ENCODE measurements around the gene MAPKAPK3. TPM values are rescaled to one million over a fixed set of nuclear protein-coding genes. Genes with fewer than 3 reads are reported as not detected.

Gene MAPKAPK3
- total and polyA plus RNA-seq, 5 donors from 2014 or later: 42.9 to 52.9 (median 48.9) TPM

GRCh38 chr3:50635066-50635465, 18.1 kb downstream of the MAPKAPK3 start:
- H3K9me3 Mint-ChIP-seq: no peaks in the 10 kb centered on the region
- H3K36me3 ChIP-seq (ENCODE audit: control insufficient read depth, insufficient read depth, low read length): peaks cover 5% of the 10 kb centered on the region
- H3K27me3 Mint-ChIP-seq: no peaks in the 10 kb centered on the region
- no peak for ATAC-seq (ENCODE audit: low read depth in 2 of 2)
- no peak overlapping the region for H3K27ac ChIP-seq (ENCODE audit: insufficient read depth, low read length, poor library complexity, severe bottlenecking)
- H3K9me3 ChIP-seq (ENCODE audit: control insufficient read depth in 2 of 2, low read length in 2 of 2): no peaks in the 10 kb centered on the region
- no peak overlapping the region for H3K4me3 Mint-ChIP-seq
- no peaks in the 10 kb centered on the region for H3K27me3 ChIP-seq (ENCODE audit: control insufficient read depth, insufficient read depth, low read length)
- peak overlapping the region in 1 of 3 donors; percentile 75 for H3K27ac Mint-ChIP-seq
- peaks cover 19% of the 10 kb centered on the region for H3K36me3 Mint-ChIP-seq
- no peak for DNase-seq
- H3K4me1 Mint-ChIP-seq: peaks cover 33 to 84% (median 63%) of the 10 kb centered on the region in 4 donors
- peaks cover 58% of the 10 kb centered on the region for H3K4me1 ChIP-seq (ENCODE audit: control insufficient read depth, insufficient read depth, low read length, poor library complexity, severe bottlenecking)
- no peak overlapping the region for H3K4me3 ChIP-seq (ENCODE audit: low read depth, low read length)

- H3K4me1 Mint-ChIP-seq: peaks cover 25 to 66% (median 48%) of the 10 kb centered on the region in 4 donors
- no peak overlapping the region for H3K4me3 ChIP-seq (ENCODE audit: low read depth, low read length)
- peaks cover 39% of the 10 kb centered on the region for H3K4me1 ChIP-seq (ENCODE audit: control insufficient read depth, insufficient read depth, low read length, poor library complexity, severe bottlenecking)
- H3K36me3 Mint-ChIP-seq: peaks cover 27% of the 10 kb centered on the region
- H3K27ac ChIP-seq (ENCODE audit: insufficient read depth, low read length, poor library complexity, severe bottlenecking): no peak overlapping the region
- peak overlapping the region in 2 of 3 donors; percentile 83 to 93 for H3K27ac Mint-ChIP-seq
- no peak for DNase-seq
- no peaks in the 10 kb centered on the region for H3K27me3 ChIP-seq (ENCODE audit: control insufficient read depth, insufficient read depth, low read length)
- ATAC-seq (ENCODE audit: low read depth in 2 of 2): no peak
- no peaks in the 10 kb centered on the region for H3K9me3 Mint-ChIP-seq
- H3K4me3 Mint-ChIP-seq: no peak overlapping the region
- peaks cover 19% of the 10 kb centered on the region for H3K36me3 ChIP-seq (ENCODE audit: control insufficient read depth, insufficient read depth, low read length)
- H3K9me3 ChIP-seq (ENCODE audit: control insufficient read depth in 2 of 2, low read length in 2 of 2): no peaks in the 10 kb centered on the region
- no peaks in the 10 kb centered on the region for H3K27me3 Mint-ChIP-seq
Observed at GRCh38 chr3:50637011-50637410, 20.1 kb downstream of the MAPKAPK3 start.

- Histone ChIP-seq H3K9me3 (ENCODE audit: control insufficient read depth in 2 of 2, low read length in 2 of 2) (no peaks in the 10 kb centered on the region), H3K27me3 (ENCODE audit: control insufficient read depth, insufficient read depth, low read length) (no peaks in the 10 kb centered on the region), H3K4me3 (ENCODE audit: low read depth, low read length) (no peak overlapping the region), H3K27ac (ENCODE audit: insufficient read depth, low read length, poor library complexity, severe bottlenecking) (no peak overlapping the region), H3K4me1 (ENCODE audit: control insufficient read depth, insufficient read depth, low read length, poor library complexity, severe bottlenecking) (peaks cover 30% of the 10 kb centered on the region), H3K36me3 (ENCODE audit: control insufficient read depth, insufficient read depth, low read length) (peaks cover 26% of the 10 kb centered on the region)
- Mint-ChIP-seq H3K27ac (peak overlapping the region; percentile 82 to 94 (median 93)), H3K9me3 (no peaks in the 10 kb centered on the region), H3K4me3 (no peak overlapping the region), H3K4me1 (peaks cover 16 to 57% (median 39%) of the 10 kb centered on the region in 4 donors), H3K36me3 (peaks cover 30% of the 10 kb centered on the region), H3K27me3 (no peaks in the 10 kb centered on the region)
- ATAC-seq (ENCODE audit: low read depth in 2 of 2): no peak
- no peak for DNase-seq
Observed at GRCh38 chr3:50637945-50638344, 21.0 kb downstream of the MAPKAPK3 start.

GRCh38 chr3:50639055-50639494, 22.1 kb downstream of the MAPKAPK3 start:
- no peak for DNase-seq
- Histone ChIP-seq H3K36me3 (ENCODE audit: control insufficient read depth, insufficient read depth, low read length) (peaks cover 37% of the 10 kb centered on the region), H3K27ac (ENCODE audit: insufficient read depth, low read length, poor library complexity, severe bottlenecking) (no peak overlapping the region), H3K4me3 (ENCODE audit: low read depth, low read length) (no peak overlapping the region), H3K27me3 (ENCODE audit: control insufficient read depth, insufficient read depth, low read length) (no peaks in the 10 kb centered on the region), H3K4me1 (ENCODE audit: control insufficient read depth, insufficient read depth, low read length, poor library complexity, severe bottlenecking) (peaks cover 21% of the 10 kb centered on the region), H3K9me3 (ENCODE audit: control insufficient read depth in 2 of 2, low read length in 2 of 2) (no peaks in the 10 kb centered on the region)
- Mint-ChIP-seq H3K9me3 (no peaks in the 10 kb centered on the region), H3K36me3 (peaks cover 33% of the 10 kb centered on the region), H3K4me1 (peaks cover 8 to 46% (median 30%) of the 10 kb centered on the region in 4 donors), H3K27me3 (no peaks in the 10 kb centered on the region), H3K27ac (peak overlapping the region in 1 of 3 donors; percentile 69), H3K4me3 (no peak overlapping the region)
- ATAC-seq (ENCODE audit: low read depth in 2 of 2): no peak

GRCh38 chr3:50642382-50642781, 25.4 kb downstream of the MAPKAPK3 start:
- DNase-seq (no peak), ATAC-seq (ENCODE audit: low read depth in 2 of 2) (no peak)
- Mint-ChIP-seq H3K9me3 (no peaks in the 10 kb centered on the region), H3K4me1 (peaks cover 0 to 19% (median 12%) of the 10 kb centered on the region in 4 donors), H3K4me3 (no peak overlapping the region), H3K27me3 (no peaks in the 10 kb centered on the region), H3K27ac (no peak overlapping the region), H3K36me3 (peaks cover 38% of the 10 kb centered on the region)
- Histone ChIP-seq H3K27me3 (ENCODE audit: control insufficient read depth, insufficient read depth, low read length) (no peaks in the 10 kb centered on the region), H3K27ac (ENCODE audit: insufficient read depth, low read length, poor library complexity, severe bottlenecking) (no peak overlapping the region), H3K4me1 (ENCODE audit: control insufficient read depth, insufficient read depth, low read length, poor library complexity, severe bottlenecking) (peaks cover 4% of the 10 kb centered on the region), H3K9me3 (ENCODE audit: control insufficient read depth in 2 of 2, low read length in 2 of 2) (no peaks in the 10 kb centered on the region), H3K4me3 (ENCODE audit: low read depth, low read length) (no peak overlapping the region), H3K36me3 (ENCODE audit: control insufficient read depth, insufficient read depth, low read length) (peaks cover 69% of the 10 kb centered on the region)

- Histone ChIP-seq H3K9me3 (ENCODE audit: control insufficient read depth in 2 of 2, low read length in 2 of 2) (no peaks in the 10 kb centered on the region), H3K4me1 (ENCODE audit: control insufficient read depth, insufficient read depth, low read length, poor library complexity, severe bottlenecking) (no peaks in the 10 kb centered on the region), H3K27ac (ENCODE audit: insufficient read depth, low read length, poor library complexity, severe bottlenecking) (no peak overlapping the region), H3K27me3 (ENCODE audit: control insufficient read depth, insufficient read depth, low read length) (no peaks in the 10 kb centered on the region), H3K36me3 (ENCODE audit: control insufficient read depth, insufficient read depth, low read length) (peaks cover 85% of the 10 kb centered on the region), H3K4me3 (ENCODE audit: low read depth, low read length) (no peak overlapping the region)
- DNase-seq (no peak), ATAC-seq (ENCODE audit: low read depth in 2 of 2) (no peak)
- H3K27ac Mint-ChIP-seq: peak overlapping the region in 1 of 3 donors; percentile 59
- H3K36me3 Mint-ChIP-seq: peaks cover 38% of the 10 kb centered on the region
- H3K4me3 Mint-ChIP-seq: no peak overlapping the region
- H3K27me3 Mint-ChIP-seq: no peaks in the 10 kb centered on the region
- H3K9me3 Mint-ChIP-seq: no peaks in the 10 kb centered on the region
- H3K4me1 Mint-ChIP-seq: peaks cover 0 to 6% (median 2%) of the 10 kb centered on the region in 4 donors
Observed at GRCh38 chr3:50644561-50644960, 27.6 kb downstream of the MAPKAPK3 start.

GRCh38 chr3:50645378-50645777, 28.4 kb downstream of the MAPKAPK3 start:
- no peaks in the 10 kb centered on the region for H3K9me3 ChIP-seq (ENCODE audit: control insufficient read depth in 2 of 2, low read length in 2 of 2)
- no peak overlapping the region for H3K4me3 ChIP-seq (ENCODE audit: low read depth, low read length)
- no peaks in the 10 kb centered on the region for H3K9me3 Mint-ChIP-seq
- no peaks in the 10 kb centered on the region for H3K27me3 Mint-ChIP-seq
- H3K36me3 ChIP-seq (ENCODE audit: control insufficient read depth, insufficient read depth, low read length): peaks cover 83% of the 10 kb centered on the region
- H3K27ac ChIP-seq (ENCODE audit: insufficient read depth, low read length, poor library complexity, severe bottlenecking): no peak overlapping the region
- H3K4me1 ChIP-seq (ENCODE audit: control insufficient read depth, insufficient read depth, low read length, poor library complexity, severe bottlenecking): no peaks in the 10 kb centered on the region
- DNase-seq (no peak), ATAC-seq (ENCODE audit: low read depth in 2 of 2) (no peak)
- no peak overlapping the region for H3K4me3 Mint-ChIP-seq
- peaks cover 0 to 3% (median 1%) of the 10 kb centered on the region in 4 donors for H3K4me1 Mint-ChIP-seq
- H3K36me3 Mint-ChIP-seq: peaks cover 34% of the 10 kb centered on the region
- H3K27ac Mint-ChIP-seq: no peak overlapping the region
- H3K27me3 ChIP-seq (ENCODE audit: control insufficient read depth, insufficient read depth, low read length): no peaks in the 10 kb centered on the region

- H3K9me3 ChIP-seq (ENCODE audit: control insufficient read depth in 2 of 2, low read length in 2 of 2): no peaks in the 10 kb centered on the region
- no peak for DNase-seq
- Mint-ChIP-seq H3K27ac (no peak overlapping the region), H3K9me3 (no peaks in the 10 kb centered on the region), H3K4me1 (peaks cover 0 to 5% (median 2%) of the 10 kb centered on the region in 4 donors), H3K4me3 (no peak overlapping the region), H3K36me3 (peaks cover 23% of the 10 kb centered on the region), H3K27me3 (no peaks in the 10 kb centered on the region)
- no peak overlapping the region for H3K4me3 ChIP-seq (ENCODE audit: low read depth, low read length)
- no peaks in the 10 kb centered on the region for H3K27me3 ChIP-seq (ENCODE audit: control insufficient read depth, insufficient read depth, low read length)
- H3K36me3 ChIP-seq (ENCODE audit: control insufficient read depth, insufficient read depth, low read length): peaks cover 57% of the 10 kb centered on the region
- no peak overlapping the region for H3K27ac ChIP-seq (ENCODE audit: insufficient read depth, low read length, poor library complexity, severe bottlenecking)
- ATAC-seq (ENCODE audit: low read depth in 2 of 2): no peak
- H3K4me1 ChIP-seq (ENCODE audit: control insufficient read depth, insufficient read depth, low read length, poor library complexity, severe bottlenecking): no peaks in the 10 kb centered on the region
Observed at GRCh38 chr3:50648313-50648712, 31.4 kb downstream of the MAPKAPK3 start.
